GM19025 (cell line): ENCODE measurements around the gene MAB21L4.

Source experiments
- ATAC-seq: cut with Tn5 transposase; IDR thresholded peaks from one replicate; pipeline ENCODE4 v1.9.1; 2021; ENCODE audit warnings: mild to moderate bottlenecking, low read depth, moderate library complexity; ENCODE audit not compliant: unreplicated experiment

Gene MAB21L4

DNA sequence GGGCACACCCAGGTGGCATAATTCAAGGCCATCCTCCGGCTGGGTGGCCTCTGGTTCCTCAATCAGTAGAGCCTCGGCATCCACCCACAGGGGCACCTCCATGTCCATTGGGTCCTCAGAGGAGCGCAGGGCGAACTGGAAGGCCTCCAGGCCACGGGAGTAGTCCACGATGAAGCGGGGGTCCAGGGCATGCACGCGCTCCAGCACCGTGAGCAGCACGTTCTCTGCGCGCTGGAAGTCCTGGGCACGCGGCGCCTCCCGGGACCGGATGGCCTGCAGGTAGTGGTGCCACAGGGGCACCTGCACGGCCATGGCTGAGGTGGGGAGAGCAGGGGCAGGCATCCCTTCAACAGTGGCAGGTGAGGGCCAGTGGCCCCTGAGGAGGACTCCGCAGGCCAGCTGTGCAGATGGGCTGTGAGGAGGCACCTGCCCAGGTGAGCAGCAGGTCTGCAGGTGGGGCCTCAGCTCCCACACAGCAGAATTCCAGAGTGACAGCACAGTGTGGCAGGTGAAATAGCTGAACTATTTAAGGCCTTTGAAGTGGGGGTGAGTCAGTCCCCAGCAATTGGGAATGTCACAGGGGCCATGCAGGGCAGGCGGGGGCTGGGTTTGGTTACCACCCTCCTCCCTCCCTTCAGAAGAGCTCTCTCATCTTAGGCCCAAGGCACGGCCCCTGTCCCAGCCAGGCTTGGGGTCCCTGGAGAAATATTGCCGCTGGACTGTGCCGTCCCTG, at the start of gene MAB21L4:
MAB21L4 (minus strand) TSS at position 501 of the 733 bp plus-strand sequence; CDS start at position 342, 159 bp downstream.
- ATAC-seq = no peak

- no peak for ATAC-seq
Observed at GRCh38 chr2:240936106-240936505, 40.1 kb upstream of the MAB21L4 start.

DNA sequence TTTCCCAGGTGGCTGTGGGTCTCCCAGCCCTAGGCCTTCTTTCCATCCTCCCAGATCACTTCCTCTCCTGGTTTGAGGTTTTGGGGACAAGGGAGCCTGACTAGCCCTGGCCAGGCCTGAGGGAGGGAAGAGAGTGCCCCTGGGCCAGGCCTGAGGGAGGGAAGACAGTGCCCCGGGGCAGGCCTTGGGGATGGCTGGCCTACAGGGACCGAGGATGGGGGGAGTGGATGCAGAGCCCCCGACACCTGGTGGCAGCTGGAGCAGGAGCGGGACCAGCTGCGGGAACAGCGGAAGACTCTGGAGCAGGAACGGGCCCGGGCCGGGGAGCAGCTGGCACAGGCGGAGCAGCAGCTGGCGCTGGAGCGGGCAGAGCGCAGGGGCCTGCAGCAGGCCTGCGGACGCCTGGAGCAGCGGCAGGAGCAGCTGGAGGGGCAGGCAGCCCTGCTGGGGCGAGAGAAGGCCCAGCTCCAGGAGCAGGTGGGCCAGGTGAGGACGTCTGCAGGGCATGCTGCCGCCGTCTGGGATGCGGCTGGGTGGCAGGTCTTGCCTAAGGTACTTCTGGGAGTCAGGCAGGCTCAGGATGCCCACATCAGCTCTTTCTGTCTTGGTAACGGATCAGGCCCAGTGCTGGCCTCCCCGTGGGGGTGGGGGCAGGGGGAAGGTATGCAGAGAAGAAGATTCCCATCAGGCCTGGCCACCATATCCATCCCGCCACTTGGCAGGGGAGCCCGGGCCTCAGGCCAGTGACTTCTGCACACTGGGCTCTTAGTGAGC, 39.3 kb upstream of the MAB21L4 start:
- ATAC-seq = no peak

DNA sequence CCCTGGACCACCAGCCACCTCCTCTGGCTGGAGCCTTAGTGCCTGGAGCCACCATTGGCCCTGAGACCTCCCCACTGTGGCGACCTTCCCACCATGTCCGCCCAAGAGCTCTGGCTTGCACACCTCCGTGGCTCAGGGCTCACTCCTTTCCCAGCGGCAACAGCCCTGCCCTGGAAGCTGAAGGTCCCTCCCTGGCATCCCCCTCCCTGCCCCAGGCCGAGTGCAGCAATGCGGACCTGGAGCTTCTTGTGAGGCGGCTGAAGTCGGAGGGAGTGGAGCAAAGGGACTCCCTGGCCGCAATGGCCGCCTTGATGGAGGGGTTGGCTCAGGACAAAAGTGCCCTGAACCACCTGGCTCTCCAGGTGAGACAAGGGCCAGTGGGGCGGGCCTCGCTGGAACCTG, 38.7 kb upstream of the MAB21L4 start:
- ATAC-seq = no peak

DNA sequence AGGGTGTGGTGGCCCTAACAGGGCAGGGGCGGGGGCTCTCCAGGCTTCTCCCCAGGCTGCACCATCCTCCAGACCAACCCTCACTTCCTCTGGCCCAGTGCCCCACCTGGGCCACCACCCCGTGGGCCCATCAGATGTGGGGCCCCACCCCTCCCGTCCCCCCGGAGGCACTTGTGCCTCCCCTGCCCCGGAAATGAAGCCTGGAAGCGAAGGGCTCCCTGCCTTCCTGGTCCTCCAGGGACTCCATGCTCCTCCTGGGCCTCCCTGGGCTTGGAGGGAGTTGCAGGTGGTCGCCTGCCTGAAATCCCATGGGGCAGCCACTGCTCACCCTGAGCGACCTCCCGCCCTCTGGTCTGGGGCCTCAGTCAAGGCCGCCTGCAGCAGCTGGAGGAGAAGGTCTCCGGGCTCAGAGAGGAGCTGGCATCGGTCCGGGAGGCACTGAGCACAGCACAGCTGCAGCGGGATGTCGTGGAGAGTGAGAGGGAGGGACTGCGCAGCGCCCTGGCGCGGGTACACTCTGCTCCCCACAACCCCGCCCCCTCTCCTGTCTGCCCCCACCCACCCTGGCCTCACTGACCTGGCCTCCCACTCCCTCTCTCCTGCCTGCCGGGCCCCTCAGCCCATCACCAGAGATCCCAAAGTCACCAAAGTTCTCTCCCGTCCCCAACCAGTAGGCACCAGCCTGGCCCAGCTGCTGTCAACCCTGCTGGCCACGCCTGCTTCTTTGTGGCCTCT, 38.2 kb upstream of the MAB21L4 start:
- no peak for ATAC-seq

DNA sequence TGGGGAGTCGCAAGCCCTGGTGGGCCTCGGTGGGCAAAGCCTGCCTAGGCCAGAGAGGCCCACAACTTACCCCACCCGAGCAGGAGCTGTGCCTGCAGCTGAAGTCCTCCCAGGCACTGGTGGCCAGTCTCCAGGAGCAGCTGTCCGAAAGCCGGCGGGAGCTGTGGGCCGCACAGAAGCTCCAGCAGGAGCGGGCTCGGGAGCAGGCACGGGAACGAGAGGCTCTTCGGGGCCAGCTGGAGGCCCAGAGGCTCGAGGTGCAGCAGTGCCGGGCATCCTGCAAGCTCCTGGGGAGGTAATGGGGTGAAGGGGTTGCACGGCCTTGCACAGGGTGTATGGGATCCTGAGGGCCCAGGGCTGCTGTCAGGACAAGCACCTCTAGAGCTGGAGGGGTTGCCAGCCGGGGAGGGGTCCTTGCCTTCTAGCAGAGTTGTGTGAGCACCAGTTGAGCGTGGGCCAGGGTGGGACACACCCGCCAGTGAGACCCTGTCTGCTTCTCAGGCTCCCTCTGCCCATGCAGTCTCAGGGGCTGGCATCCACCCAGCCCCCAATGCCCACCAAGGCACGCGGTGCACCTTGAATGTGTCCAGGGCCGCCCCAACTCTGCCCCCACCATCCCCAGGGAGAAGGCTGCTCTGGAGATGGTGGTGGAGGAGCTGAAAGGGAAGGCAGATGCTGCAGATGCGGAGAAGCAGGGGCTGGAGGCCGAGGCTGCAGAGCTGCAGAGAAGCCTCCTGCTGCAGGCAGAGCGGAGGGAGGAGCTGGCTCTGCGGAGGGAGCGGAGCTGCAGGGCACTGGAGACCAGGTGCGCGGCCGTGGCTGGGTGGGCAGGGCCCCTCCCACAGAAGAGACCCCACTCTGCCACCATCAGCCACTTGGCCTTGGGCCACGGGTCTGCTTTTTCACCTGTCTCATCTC, 37.4 kb upstream of the MAB21L4 start:
- no peak for ATAC-seq

GRCh38 chr2:240932724-240933047, 36.7 kb upstream of the MAB21L4 start:
- ATAC-seq = no peak

DNA sequence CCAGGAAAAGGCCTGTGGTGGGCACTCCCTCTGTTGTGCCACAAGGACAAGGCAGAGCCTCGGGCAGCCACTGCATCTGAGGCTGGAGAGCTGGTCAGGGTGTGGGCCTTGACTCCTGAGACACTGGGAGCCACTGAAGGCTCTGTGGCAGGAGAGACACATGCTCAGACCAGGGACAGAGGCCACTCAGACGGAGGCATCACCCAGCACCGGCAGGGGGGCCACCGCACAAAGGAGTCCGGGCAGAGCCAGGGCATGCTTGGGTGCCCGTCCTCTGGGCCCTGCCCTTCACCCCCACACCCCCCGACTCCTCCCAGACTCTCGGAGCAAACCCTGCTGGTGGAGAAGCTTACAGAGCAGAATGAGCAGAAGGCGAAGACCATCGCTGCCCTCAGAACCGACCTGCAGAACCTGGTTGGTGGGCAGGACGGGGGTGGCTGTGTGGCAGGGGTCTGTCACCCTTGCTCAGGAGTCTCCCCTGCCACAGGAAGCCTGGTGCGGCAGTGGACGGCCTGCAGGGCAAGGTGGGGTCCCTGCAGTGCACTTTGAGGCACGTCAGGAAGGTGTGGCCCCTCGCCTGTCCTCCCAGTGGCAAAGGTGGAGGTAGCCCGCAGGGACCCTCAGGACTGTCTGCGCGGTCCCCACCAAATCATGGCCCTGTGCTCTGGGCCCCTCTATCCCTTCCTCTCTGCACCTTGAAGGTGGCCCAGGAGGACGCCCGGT, 36.2 kb upstream of the MAB21L4 start:
- no peak for ATAC-seq

- ATAC-seq = no peak
Observed at GRCh38 chr2:240931319-240931949, 35.5 kb upstream of the MAB21L4 start.

DNA sequence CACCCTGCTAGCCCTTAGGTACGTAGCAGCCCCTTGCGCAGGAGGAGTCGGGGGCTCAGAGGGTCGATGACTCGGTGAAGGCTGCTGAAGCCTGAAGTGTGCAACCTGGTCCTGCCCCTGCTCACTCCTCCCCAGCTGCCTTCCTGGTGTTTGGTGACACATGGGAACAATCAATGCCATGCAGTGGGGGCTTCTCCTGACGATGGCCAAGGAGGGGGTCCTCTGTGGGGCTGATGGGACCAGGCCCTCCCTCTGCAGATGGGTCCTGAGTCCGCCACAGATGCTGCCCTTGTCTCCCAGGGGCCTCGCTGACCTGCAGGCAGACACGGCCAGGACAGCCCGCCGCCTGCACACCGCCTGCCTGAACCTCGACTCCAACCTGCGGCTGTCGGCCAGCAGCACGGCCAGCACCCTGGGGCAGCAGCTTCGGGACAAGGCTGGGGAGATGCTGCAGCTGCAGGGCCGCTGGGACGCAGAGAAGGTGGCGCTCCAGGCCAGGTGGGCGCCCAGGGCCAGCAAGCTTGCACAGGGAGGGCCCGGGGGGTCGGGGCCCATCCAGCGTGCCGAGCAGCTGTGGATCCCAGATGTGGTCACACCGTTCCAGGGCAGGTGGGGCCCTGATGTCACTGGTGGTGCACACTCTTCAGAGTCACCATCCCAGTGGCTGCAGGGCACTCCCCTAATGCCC, 34.8 kb upstream of the MAB21L4 start:
- no peak for ATAC-seq

GRCh38 chr2:240930096-240930630, 34.2 kb upstream of the MAB21L4 start:
- no peak for ATAC-seq

- no peak for ATAC-seq
Observed at GRCh38 chr2:240929364-240930095, 33.6 kb upstream of the MAB21L4 start.

GRCh38 chr2:240928476-240929363, 32.8 kb upstream of the MAB21L4 start:
- no peak for ATAC-seq

- ATAC-seq = no peak
Observed at GRCh38 chr2:240927390-240927781, 31.4 kb upstream of the MAB21L4 start.

DNA sequence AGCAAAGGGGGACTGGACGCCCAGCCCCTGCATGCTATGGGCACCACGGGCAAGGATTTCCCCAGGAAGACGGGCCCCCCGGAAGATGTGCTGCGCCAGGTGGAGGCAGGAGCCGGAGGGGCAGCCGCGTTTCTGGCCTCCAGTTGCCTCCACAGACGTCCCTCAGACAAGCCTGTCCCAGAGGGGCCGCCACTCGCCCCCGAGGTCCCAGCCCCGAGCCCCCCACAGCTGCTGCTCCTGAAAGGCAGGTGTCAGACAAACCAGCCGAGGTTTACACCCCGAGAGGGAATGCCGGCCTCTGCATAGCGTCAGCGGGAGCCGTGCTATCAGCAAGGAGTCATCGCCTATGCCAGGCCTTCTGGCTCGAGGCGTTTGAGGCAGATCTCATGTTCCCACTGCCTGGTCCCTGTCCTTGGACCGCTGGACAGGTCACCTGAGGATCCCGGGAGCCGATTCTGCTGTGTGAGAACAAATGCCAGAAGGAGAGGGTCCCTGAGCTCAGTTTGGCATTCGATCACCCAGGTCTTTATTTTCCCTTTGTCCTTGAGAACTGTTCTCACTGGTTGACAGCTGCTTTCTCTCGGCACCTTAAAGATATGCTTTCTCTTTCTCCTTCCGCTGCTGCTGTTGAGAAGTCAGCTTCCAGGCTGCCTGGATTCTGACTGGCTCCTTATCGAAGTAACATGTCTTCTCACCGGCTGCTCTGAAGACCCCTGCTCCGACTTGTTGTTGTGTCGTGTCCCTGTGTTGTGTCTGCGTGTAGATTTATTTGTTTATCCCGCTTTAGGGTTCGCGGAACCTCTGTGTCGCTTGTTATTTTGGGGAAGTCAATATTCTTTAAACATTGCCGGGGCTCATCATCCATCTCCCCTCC, 30.8 kb upstream of the MAB21L4 start:
- no peak for ATAC-seq
